GM12878 (cell line): Measurements from ENCODE around the gene CDK16. TPM values are rescaled to one million over a fixed set of nuclear protein-coding genes. Genes with fewer than 3 reads are reported as not detected.

ENCODE experiments used
- ATAC-seq: fragments of 200-7000 bp; cut with Tn5 transposase; 3 replicates; pipeline ENCODE4 v1.9.1; 2020; ENCODE audit warnings: mild to moderate bottlenecking, moderate library complexity
- BruUV-seq: library from RNA; stranded (reverse); fragments of 400-500 nt; replicated peaks from 2 replicates; lab custom pipeline; 2021; lab: Mats Ljungman, UMichigan
- CTCF ChIA-PET: fragments of 300-600 bp; sonication (Branson Sonifier 250); formaldehyde crosslinking; extraction: SDS; loops from one replicate; lab custom pipeline; 2021; ENCODE audit warnings: inconsistent platforms; lab: Yijun Ruan, JAX
- POLR2A ChIA-PET: fragments of 350-600 bp; formaldehyde crosslinking; extraction: SDS; loops from one replicate; lab custom pipeline; 2021; ENCODE audit warnings: inconsistent platforms; lab: Charles Lee
- RAD21 ChIA-PET: fragments of 300-600 bp; sonication (Branson Sonifier 250); formaldehyde crosslinking; loops from one replicate; lab custom pipeline; 2023; ENCODE audit warnings: antibody characterized with exemption; ENCODE audit not compliant: unreplicated experiment; lab: Charles Lee
- SMC1A ChIA-PET: fragments of 300-600 bp; sonication (Branson Sonifier 250); formaldehyde crosslinking; loops from one replicate; lab custom pipeline; 2023; ENCODE audit not compliant: unreplicated experiment, uncharacterized antibody; lab: Charles Lee
- DNase-seq: peaks from one replicate; pipeline ENCODE4 v3.0.0-alpha.2; 2011; ENCODE audit warnings: low read depth, low spot score
- FAIRE-seq: peaks from 3 replicates; lab custom pipeline; 2011; peaks lifted over from hg19 to GRCh38; lab: Jason Lieb, UNC
- H2AFZ ChIP-seq: 2 replicates; pipeline ENCODE4 v1.6.0; 2011; ENCODE audit warnings: low read depth, low read length, control low read depth; ENCODE audit not compliant: control insufficient read depth
- H3K27ac ChIP-seq: 2 replicates; pipeline ENCODE4 v1.5.1; 2011; ENCODE audit warnings: control low read depth; ENCODE audit not compliant: control insufficient read depth, insufficient read depth
- H3K27me3 ChIP-seq, 2 experiments: replicated peaks in 1 of 2; 2 replicates each; pipeline versions ENCODE4 v1.6.0 to v1.6.1; 2011; ENCODE audit warnings: low read length in 1 of 2; ENCODE audit not compliant: control insufficient read depth in 2 of 2, insufficient read depth in 2 of 2
- H3K36me3 ChIP-seq, 2 experiments: 2 replicates each; pipeline ENCODE4 v1.5.1; 2011; ENCODE audit warnings: low read length in 1 of 2; ENCODE audit not compliant: control insufficient read depth in 2 of 2, insufficient read depth in 2 of 2
- H3K4me1 ChIP-seq: 2 replicates; pipeline ENCODE4 v1.6.1; 2011; ENCODE audit warnings: mild to moderate bottlenecking, low read length, moderate library complexity, mixed read lengths; ENCODE audit not compliant: control insufficient read depth, insufficient read depth
- H3K4me2 ChIP-seq: 2 replicates; pipeline ENCODE4 v1.6.0; 2011; ENCODE audit warnings: control low read depth; ENCODE audit not compliant: control insufficient read depth, insufficient read depth
- H3K4me3 ChIP-seq: fragments of 200-600 bp; sonication (generic); 2 replicates; pipeline ENCODE4 v1.5.1; 2016
- H3K79me2 ChIP-seq: 2 replicates; pipeline ENCODE4 v1.6.0; 2011; ENCODE audit warnings: low read length; ENCODE audit not compliant: control insufficient read depth, insufficient read depth
- H3K9ac ChIP-seq: 2 replicates; pipeline ENCODE4 v1.8.0; 2011; ENCODE audit warnings: low read length, control low read depth, mixed read lengths; ENCODE audit not compliant: control insufficient read depth, insufficient read depth
- H3K9me3 ChIP-seq: replicated peaks from 3 replicates; pipeline ENCODE4 v1.5.1; 2011; ENCODE audit warnings: mild to moderate bottlenecking, low read length; ENCODE audit not compliant: control insufficient read depth, insufficient read depth
- H4K20me1 ChIP-seq: 2 replicates; pipeline ENCODE4 v1.6.0; 2011; ENCODE audit not compliant: control insufficient read depth, insufficient read depth
- BACH1 ChIP-seq: fragments of 450-650 bp; IDR thresholded peaks from 2 replicates; pipeline ENCODE4 v1.6.1; 2017; ENCODE audit warnings: mild to moderate bottlenecking, borderline replicate concordance
- CHD2 ChIP-seq: IDR thresholded peaks from 2 replicates; pipeline ENCODE4 v1.6.1; 2011; ENCODE audit warnings: low read depth, low read length, improper control_type of control experiment, borderline replicate concordance
- FOXM1 ChIP-seq: IDR thresholded peaks from 2 replicates; pipeline ENCODE4 v1.6.1; 2012; ENCODE audit warnings: low read depth, mild to moderate bottlenecking, inconsistent platforms, low read length, moderate library complexity
- STAT1 ChIP-seq: fragments of 450-650 bp; conservative IDR thresholded peaks from 2 replicates; pipeline ENCODE4 v1.6.1; 2014; ENCODE audit warnings: antibody characterized with exemption, mild to moderate bottlenecking
- ZNF24 ChIP-seq: fragments of 450-650 bp; IDR thresholded peaks from 2 replicates; pipeline ENCODE4 v1.6.1; 2017; ENCODE audit warnings: antibody characterized with exemption, mild to moderate bottlenecking
- ZZZ3 ChIP-seq: IDR thresholded peaks from 2 replicates; pipeline ENCODE4 v1.6.1; 2011; ENCODE audit warnings: low read depth; ENCODE audit not compliant: control insufficient read depth, insufficient read length
- WGBS: methylation state at CpG from one replicate; pipeline ENCODE4 v1.1.6; 2016; ENCODE audit warnings: low lambda C conversion rate; ENCODE audit not compliant: insufficient replicate concordance, insufficient coverage; ENCODE audit errors: missing lambda C conversion rate; 5-methylcytosine and 5-hydroxymethylcytosine counted together
- in situ Hi-C: fragments of 300-500 bp; cut with MboI; formaldehyde crosslinking; loops from 9 replicates; pipeline ENCODE4 v1.14.3; 2018; ENCODE audit warnings: mixed read lengths
- intact Hi-C: fragments of 100-400 bp; cut with micrococcal nuclease; formaldehyde crosslinking; loops from one replicate; pipeline ENCODE4 v1.14.2; 2022; ENCODE audit not compliant: unreplicated experiment
- polyA plus RNA-seq, 11 experiments: library from polyadenylated mRNA; depleted of rRNA in 4 of 11; unstranded in 6 of 11; stranded (reverse) in 5 of 11; fragments of >200 nt; fragmentation: Nextera tagmentation in 4 of 11; fragmentation: Illumina TruSeq in 1 of 11; extraction: Ambion mirVana in 4 of 11; extraction: Trizol in 1 of 11; gene quantifications; 1 replicate in 1 of 11; 2 replicates in 10 of 11; pipeline versions ENCODE4 v1.2.1 to v1.2.3, GENCODE V29; 2011 to 2016; ENCODE audit warnings: inconsistent platforms in 2 of 11, missing spikeins in 2 of 11, low read depth in 1 of 11
- total RNA-seq, 4 experiments: library from RNA; depleted of rRNA in 3 of 4; stranded (reverse); fragments of >200 nt in 3 of 4; fragmentation: Illumina TruSeq in 1 of 4; extraction: Trizol in 1 of 4; gene quantifications; 2 replicates each; pipeline versions ENCODE4 v1.2.1 to v1.2.3, GENCODE V29; 2013 to 2021
- TF ChIP-seq, protein P1 (sequence below): IDR thresholded peaks from 2 replicates; pipeline ENCODE4 v1.6.1; 2011; ENCODE audit warnings: low read depth, low read length, improper control_type of control experiment, borderline replicate concordance
- TF ChIP-seq, protein P2 (sequence below): fragments of 450-650 bp; IDR thresholded peaks from 2 replicates; pipeline ENCODE4 v1.6.1; 2018; ENCODE audit warnings: borderline replicate concordance, mild to moderate bottlenecking; ENCODE audit not compliant: partially characterized antibody
- TF ChIP-seq, protein P3 (sequence below): fragments of 450-650 bp; IDR thresholded peaks from 2 replicates; pipeline ENCODE4 v1.6.1; 2017; ENCODE audit warnings: mild to moderate bottlenecking, moderate library complexity
- TF ChIP-seq, protein P4 (sequence below): fragments of 450-650 bp; IDR thresholded peaks from 2 replicates; pipeline ENCODE4 v1.6.1; 2017; ENCODE audit warnings: borderline replicate concordance
- TF ChIP-seq, protein P5 (sequence below): fragments of 150-350 bp; IDR thresholded peaks from 2 replicates; pipeline ENCODE4 v1.6.1; 2016; ENCODE audit warnings: low read depth, low read length

Gene CDK16
- total and polyA plus RNA-seq, 10 of the 15 experiments (the other 5 are each of a cell fraction or from before 2014, with no cell fraction given): 2.4 to 75.1 (median 48.2) TPM

DNA sequence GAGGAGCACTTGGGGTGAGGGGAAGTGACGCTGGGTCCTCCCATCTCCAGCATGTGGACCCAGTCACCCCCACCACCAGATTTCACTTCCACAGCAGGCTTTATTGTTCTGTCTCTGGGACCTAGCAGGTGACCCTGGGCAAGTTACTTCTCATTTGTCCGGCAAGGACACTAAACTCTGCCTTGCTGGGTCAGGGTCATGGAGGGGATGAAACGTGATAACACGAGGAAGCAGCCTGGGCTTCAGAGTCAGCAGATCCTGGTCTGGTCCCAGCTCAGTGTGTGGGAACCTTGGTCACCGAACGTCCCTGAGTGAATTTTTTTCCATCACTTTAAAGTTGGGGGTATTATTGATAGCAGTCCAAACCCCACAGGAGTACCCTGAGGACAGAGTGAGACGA is 21.0 kb upstream of the CDK16 start:
- Histone ChIP-seq H3K36me3 (peaks cover 30 to 32% of the 10 kb centered on the region in 2 experiments; a peak in 3 of 4 replicates), H3K79me2 (peaks cover 46% of the 10 kb centered on the region), H3K27me3 (no peaks in the 10 kb centered on the region), H3K4me2 (peak overlapping the region; percentile 13; the same call in 1 of the 2 replicates), H3K4me1 (peaks cover 13% of the 10 kb centered on the region), H2AFZ (no peak overlapping the region), H4K20me1 (peaks cover 9% of the 10 kb centered on the region; the same call in 1 of the 2 replicates), H3K27ac (no peak overlapping the region), H3K9ac (no peak overlapping the region), H3K9me3 (no peaks in the 10 kb centered on the region), H3K4me3 (no peak overlapping the region)
- FAIRE-seq (no peak), DNase-seq (no peak), ATAC-seq (no peak)
- CTCF ChIA-PET: no interaction called here
- POLR2A ChIA-PET: no interaction called here
- SMC1A ChIA-PET: no interaction called here
- RAD21 ChIA-PET: no interaction called here
- BruUV-seq: no TSS peak
- intact Hi-C loops: no loop called here
- in situ Hi-C loops: loop anchor here (5.0 to 10.0 kb wide), 2 partner anchors 325 to 457 kb away; partner anchors contain the start of genes ELK1 and UXT
- WGBS: 88% methylated on average over 7 of the region's 7 CpGs
- TF ChIP-seq, protein P1, sequence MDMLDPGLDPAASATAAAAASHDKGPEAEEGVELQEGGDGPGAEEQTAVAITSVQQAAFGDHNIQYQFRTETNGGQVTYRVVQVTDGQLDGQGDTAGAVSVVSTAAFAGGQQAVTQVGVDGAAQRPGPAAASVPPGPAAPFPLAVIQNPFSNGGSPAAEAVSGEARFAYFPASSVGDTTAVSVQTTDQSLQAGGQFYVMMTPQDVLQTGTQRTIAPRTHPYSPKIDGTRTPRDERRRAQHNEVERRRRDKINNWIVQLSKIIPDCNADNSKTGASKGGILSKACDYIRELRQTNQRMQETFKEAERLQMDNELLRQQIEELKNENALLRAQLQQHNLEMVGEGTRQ: no peak
- TF ChIP-seq, protein P2, sequence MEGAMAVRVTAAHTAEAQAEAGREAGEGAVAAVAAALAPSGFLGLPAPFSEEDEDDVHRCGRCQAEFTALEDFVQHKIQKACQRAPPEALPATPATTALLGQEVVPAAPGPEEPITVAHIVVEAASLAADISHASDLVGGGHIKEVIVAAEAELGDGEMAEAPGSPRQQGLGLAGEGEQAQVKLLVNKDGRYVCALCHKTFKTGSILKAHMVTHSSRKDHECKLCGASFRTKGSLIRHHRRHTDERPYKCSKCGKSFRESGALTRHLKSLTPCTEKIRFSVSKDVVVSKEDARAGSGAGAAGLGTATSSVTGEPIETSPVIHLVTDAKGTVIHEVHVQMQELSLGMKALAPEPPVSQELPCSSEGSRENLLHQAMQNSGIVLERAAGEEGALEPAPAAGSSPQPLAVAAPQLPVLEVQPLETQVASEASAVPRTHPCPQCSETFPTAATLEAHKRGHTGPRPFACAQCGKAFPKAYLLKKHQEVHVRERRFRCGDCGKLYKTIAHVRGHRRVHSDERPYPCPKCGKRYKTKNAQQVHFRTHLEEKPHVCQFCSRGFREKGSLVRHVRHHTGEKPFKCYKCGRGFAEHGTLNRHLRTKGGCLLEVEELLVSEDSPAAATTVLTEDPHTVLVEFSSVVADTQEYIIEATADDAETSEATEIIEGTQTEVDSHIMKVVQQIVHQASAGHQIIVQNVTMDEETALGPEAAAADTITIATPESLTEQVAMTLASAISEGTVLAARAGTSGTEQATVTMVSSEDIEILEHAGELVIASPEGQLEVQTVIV: no peak
- TF ChIP-seq, protein P3, sequence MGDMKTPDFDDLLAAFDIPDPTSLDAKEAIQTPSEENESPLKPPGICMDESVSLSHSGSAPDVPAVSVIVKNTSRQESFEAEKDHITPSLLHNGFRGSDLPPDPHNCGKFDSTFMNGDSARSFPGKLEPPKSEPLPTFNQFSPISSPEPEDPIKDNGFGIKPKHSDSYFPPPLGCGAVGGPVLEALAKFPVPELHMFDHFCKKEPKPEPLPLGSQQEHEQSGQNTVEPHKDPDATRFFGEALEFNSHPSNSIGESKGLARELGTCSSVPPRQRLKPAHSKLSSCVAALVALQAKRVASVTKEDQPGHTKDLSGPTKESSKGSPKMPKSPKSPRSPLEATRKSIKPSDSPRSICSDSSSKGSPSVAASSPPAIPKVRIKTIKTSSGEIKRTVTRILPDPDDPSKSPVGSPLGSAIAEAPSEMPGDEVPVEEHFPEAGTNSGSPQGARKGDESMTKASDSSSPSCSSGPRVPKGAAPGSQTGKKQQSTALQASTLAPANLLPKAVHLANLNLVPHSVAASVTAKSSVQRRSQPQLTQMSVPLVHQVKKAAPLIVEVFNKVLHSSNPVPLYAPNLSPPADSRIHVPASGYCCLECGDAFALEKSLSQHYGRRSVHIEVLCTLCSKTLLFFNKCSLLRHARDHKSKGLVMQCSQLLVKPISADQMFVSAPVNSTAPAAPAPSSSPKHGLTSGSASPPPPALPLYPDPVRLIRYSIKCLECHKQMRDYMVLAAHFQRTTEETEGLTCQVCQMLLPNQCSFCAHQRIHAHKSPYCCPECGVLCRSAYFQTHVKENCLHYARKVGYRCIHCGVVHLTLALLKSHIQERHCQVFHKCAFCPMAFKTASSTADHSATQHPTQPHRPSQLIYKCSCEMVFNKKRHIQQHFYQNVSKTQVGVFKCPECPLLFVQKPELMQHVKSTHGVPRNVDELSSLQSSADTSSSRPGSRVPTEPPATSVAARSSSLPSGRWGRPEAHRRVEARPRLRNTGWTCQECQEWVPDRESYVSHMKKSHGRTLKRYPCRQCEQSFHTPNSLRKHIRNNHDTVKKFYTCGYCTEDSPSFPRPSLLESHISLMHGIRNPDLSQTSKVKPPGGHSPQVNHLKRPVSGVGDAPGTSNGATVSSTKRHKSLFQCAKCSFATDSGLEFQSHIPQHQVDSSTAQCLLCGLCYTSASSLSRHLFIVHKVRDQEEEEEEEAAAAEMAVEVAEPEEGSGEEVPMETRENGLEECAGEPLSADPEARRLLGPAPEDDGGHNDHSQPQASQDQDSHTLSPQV: no peak
- TF ChIP-seq CHD2: no peak
- TF ChIP-seq STAT1: no peak
- TF ChIP-seq, protein P4, sequence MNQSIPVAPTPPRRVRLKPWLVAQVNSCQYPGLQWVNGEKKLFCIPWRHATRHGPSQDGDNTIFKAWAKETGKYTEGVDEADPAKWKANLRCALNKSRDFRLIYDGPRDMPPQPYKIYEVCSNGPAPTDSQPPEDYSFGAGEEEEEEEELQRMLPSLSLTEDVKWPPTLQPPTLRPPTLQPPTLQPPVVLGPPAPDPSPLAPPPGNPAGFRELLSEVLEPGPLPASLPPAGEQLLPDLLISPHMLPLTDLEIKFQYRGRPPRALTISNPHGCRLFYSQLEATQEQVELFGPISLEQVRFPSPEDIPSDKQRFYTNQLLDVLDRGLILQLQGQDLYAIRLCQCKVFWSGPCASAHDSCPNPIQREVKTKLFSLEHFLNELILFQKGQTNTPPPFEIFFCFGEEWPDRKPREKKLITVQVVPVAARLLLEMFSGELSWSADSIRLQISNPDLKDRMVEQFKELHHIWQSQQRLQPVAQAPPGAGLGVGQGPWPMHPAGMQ: no peak
- no peak for TF ChIP-seq FOXM1
- TF ChIP-seq BACH1: no peak
- no peak for TF ChIP-seq ZZZ3
- no peak for TF ChIP-seq ZNF24
- TF ChIP-seq, protein P5, sequence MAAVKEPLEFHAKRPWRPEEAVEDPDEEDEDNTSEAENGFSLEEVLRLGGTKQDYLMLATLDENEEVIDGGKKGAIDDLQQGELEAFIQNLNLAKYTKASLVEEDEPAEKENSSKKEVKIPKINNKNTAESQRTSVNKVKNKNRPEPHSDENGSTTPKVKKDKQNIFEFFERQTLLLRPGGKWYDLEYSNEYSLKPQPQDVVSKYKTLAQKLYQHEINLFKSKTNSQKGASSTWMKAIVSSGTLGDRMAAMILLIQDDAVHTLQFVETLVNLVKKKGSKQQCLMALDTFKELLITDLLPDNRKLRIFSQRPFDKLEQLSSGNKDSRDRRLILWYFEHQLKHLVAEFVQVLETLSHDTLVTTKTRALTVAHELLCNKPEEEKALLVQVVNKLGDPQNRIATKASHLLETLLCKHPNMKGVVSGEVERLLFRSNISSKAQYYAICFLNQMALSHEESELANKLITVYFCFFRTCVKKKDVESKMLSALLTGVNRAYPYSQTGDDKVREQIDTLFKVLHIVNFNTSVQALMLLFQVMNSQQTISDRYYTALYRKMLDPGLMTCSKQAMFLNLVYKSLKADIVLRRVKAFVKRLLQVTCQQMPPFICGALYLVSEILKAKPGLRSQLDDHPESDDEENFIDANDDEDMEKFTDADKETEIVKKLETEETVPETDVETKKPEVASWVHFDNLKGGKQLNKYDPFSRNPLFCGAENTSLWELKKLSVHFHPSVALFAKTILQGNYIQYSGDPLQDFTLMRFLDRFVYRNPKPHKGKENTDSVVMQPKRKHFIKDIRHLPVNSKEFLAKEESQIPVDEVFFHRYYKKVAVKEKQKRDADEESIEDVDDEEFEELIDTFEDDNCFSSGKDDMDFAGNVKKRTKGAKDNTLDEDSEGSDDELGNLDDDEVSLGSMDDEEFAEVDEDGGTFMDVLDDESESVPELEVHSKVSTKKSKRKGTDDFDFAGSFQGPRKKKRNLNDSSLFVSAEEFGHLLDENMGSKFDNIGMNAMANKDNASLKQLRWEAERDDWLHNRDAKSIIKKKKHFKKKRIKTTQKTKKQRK: no peak
